Measurements from ENCODE around the gene CRYBG1. TPM values are rescaled to one million over a fixed set of nuclear protein-coding genes. Genes with fewer than 3 reads are reported as not detected.

CRYBG1 gene
- total RNA-seq, 1 donor from 2014 or later = 0.06 TPM

- H3K27me3 ChIP-seq = peaks cover 42% of the 10 kb centered on the region
- H3K27me3 Mint-ChIP-seq (ENCODE audit: insufficient read depth, low read depth) = peaks cover 22% of the 10 kb centered on the region
Measured at GRCh38 chr6:106359959-106360409, 533 bp upstream of the CRYBG1 start.

DNA sequence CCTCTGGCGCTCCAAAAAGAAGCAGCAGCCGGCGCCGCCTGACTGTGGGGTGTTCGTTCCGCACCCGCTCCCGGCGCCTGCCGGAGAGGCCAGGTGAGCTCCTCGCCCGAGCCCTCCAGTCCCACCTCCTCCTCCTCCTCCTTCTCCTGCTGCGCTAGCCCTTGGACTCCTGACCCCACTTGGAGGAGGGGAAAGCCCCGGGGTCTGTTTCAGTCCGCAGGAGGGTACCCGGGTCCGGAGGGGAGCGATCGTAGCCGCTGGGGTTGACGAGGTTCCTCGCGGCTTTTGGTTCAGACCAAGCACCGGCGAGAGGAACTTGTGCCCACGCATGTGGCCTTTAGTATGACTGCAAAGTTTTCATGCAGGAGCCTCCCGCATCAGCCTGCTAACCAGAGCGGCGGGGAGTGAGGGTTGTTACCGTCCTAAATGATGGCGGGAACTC is 493 bp downstream of the CRYBG1 start:
- Histone ChIP-seq H3K4me3 (peak overlapping the region; percentile 63), H3K36me3 (no peaks in the 10 kb centered on the region), H3K9me3 (ENCODE audit: low read depth) (no peaks in the 10 kb centered on the region), H3F3A (ENCODE audit: low read depth) (peaks cover 10% of the 10 kb centered on the region), H3K27me3 (peaks cover 42% of the 10 kb centered on the region), H3K27ac (no peak overlapping the region), H3K9ac (no peak overlapping the region), H3K4me2 (peak overlapping the region; percentile 97), H4K20me1 (ENCODE audit: low read depth) (no peaks in the 10 kb centered on the region), H3K4me1 (no peaks in the 10 kb centered on the region), H2AFZ (replicated peaks) (peak overlapping the region; percentile 79), H3K79me2 (ENCODE audit: low read depth) (no peaks in the 10 kb centered on the region)
- Mint-ChIP-seq H3K27me3 (ENCODE audit: insufficient read depth, low read depth) (peaks cover 19% of the 10 kb centered on the region), H3K27ac (no peak overlapping the region), H3K9me3 (no peaks in the 10 kb centered on the region), H3K4me1 (peaks cover 9% of the 10 kb centered on the region), H3K36me3 (no peaks in the 10 kb centered on the region), H3K4me3 (peak overlapping the region; percentile 86)
- TF ChIP-seq EZH2phosphoT487 (IDR thresholded peaks at IDR 0.05) (peak; percentile 67), EZH2 (IDR thresholded peaks at IDR 0.05) (peak; percentile 84), CTCF (IDR thresholded peaks at IDR 0.05) (no peak)
- peak; percentile 44 for DNase-seq (ENCODE audit: low spot score)

More at GRCh38 chr6:106359959-106360409, 533 bp upstream of the CRYBG1 start:
- H3K9ac ChIP-seq = no peak overlapping the region
- peak overlapping the region; percentile 97 for H3K4me2 ChIP-seq
- Mint-ChIP-seq H3K4me3 (peak overlapping the region; percentile 84), H3K9me3 (no peaks in the 10 kb centered on the region), H3K4me1 (peaks cover 9% of the 10 kb centered on the region), H3K27ac (no peak overlapping the region), H3K36me3 (no peaks in the 10 kb centered on the region)
- no peaks in the 10 kb centered on the region for H3K36me3 ChIP-seq
- TF ChIP-seq EZH2 (IDR thresholded peaks at IDR 0.05) (no peak), EZH2phosphoT487 (IDR thresholded peaks at IDR 0.05) (no peak), CTCF (IDR thresholded peaks at IDR 0.05) (no peak)
- peak overlapping the region; percentile 63 for H3K4me3 ChIP-seq
- no peaks in the 10 kb centered on the region for H3K79me2 ChIP-seq (ENCODE audit: low read depth)
- DNase-seq (ENCODE audit: low spot score) = no peak
- H4K20me1 ChIP-seq (ENCODE audit: low read depth) = no peaks in the 10 kb centered on the region
- peak overlapping the region; percentile 33 for H2AFZ ChIP-seq (replicated peaks)
- H3K9me3 ChIP-seq (ENCODE audit: low read depth) = no peaks in the 10 kb centered on the region
- H3K27ac ChIP-seq = no peak overlapping the region
- H3F3A ChIP-seq (ENCODE audit: low read depth) = peaks cover 10% of the 10 kb centered on the region
- no peaks in the 10 kb centered on the region for H3K4me1 ChIP-seq

- peaks cover 9% of the 10 kb centered on the region for H3K4me1 Mint-ChIP-seq
Measured at GRCh38 chr6:106363401-106364138, 3.1 kb downstream of the CRYBG1 start.

More at GRCh38 chr6:106363401-106364138, 3.1 kb downstream of the CRYBG1 start:
- H3K27ac ChIP-seq = no peak overlapping the region
- no peak for DNase-seq (ENCODE audit: low spot score)
- Mint-ChIP-seq H3K36me3 (no peaks in the 10 kb centered on the region), H3K27ac (no peak overlapping the region), H3K27me3 (ENCODE audit: insufficient read depth, low read depth) (peaks cover 19% of the 10 kb centered on the region), H3K4me3 (no peak overlapping the region), H3K9me3 (no peaks in the 10 kb centered on the region)
- no peak overlapping the region for H3K9ac ChIP-seq
- H3K4me3 ChIP-seq = no peak overlapping the region
- no peaks in the 10 kb centered on the region for H4K20me1 ChIP-seq (ENCODE audit: low read depth)
- H3F3A ChIP-seq (ENCODE audit: low read depth) = peaks cover 10% of the 10 kb centered on the region
- H3K27me3 ChIP-seq = peaks cover 41% of the 10 kb centered on the region
- no peak overlapping the region for H3K4me2 ChIP-seq
- no peaks in the 10 kb centered on the region for H3K9me3 ChIP-seq (ENCODE audit: low read depth)
- no peak overlapping the region for H2AFZ ChIP-seq (replicated peaks)
- no peaks in the 10 kb centered on the region for H3K36me3 ChIP-seq
- H3K4me1 ChIP-seq = no peaks in the 10 kb centered on the region
- no peaks in the 10 kb centered on the region for H3K79me2 ChIP-seq (ENCODE audit: low read depth)
- TF ChIP-seq CTCF (IDR thresholded peaks at IDR 0.05) = no peak
- no peak for TF ChIP-seq EZH2 (IDR thresholded peaks at IDR 0.05)
- TF ChIP-seq EZH2phosphoT487 (IDR thresholded peaks at IDR 0.05) = no peak

Data from neural progenitor cell (in vitro differentiated cells).